OCI-LY7 (cell line): ENCODE data around the gene PPP1R27.

ENCODE experiments used
- EZH2phosphoT487 ChIP-seq: fragments of 200-600 bp; sonication (generic); IDR thresholded peaks from 2 replicates; pipeline ENCODE4 v1.6.1; 2018; ENCODE audit warnings: low read depth, borderline replicate concordance, mild to moderate bottlenecking, mixed run types, antibody characterized with exemption, low read length, moderate library complexity, mixed read lengths
- TF ChIP-seq, protein P1 (sequence below): fragments of 200-600 bp; sonication (generic); conservative IDR thresholded peaks from 2 replicates; pipeline ENCODE4 v1.5.1; 2014; ENCODE audit warnings: mild to moderate bottlenecking, antibody characterized with exemption, low read length, moderate library complexity, mixed read lengths

DNA sequence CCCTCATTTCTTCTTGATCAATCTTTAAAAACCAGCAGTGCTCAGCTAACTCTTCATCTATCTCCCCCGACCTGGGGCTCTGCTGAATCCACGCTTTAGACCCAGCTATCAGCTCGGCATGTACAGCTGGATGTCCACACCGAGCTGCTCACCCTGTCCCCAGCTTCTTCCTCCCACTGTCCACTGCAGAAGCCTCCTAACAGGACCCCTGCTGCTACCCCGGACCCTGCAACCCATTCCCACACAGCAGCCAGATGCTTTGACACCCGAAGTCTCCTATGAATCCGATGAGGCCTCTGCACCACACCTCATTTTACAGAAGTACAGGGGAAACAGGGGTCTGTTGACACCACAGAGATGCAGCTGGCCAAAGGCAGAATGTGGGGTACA lies 17.1 kb downstream of the PPP1R27 start:
- TF ChIP-seq, protein P1, sequence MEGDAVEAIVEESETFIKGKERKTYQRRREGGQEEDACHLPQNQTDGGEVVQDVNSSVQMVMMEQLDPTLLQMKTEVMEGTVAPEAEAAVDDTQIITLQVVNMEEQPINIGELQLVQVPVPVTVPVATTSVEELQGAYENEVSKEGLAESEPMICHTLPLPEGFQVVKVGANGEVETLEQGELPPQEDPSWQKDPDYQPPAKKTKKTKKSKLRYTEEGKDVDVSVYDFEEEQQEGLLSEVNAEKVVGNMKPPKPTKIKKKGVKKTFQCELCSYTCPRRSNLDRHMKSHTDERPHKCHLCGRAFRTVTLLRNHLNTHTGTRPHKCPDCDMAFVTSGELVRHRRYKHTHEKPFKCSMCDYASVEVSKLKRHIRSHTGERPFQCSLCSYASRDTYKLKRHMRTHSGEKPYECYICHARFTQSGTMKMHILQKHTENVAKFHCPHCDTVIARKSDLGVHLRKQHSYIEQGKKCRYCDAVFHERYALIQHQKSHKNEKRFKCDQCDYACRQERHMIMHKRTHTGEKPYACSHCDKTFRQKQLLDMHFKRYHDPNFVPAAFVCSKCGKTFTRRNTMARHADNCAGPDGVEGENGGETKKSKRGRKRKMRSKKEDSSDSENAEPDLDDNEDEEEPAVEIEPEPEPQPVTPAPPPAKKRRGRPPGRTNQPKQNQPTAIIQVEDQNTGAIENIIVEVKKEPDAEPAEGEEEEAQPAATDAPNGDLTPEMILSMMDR, result no peak
- no peak for TF ChIP-seq EZH2phosphoT487
